GM18498 (cell line): ENCODE data around the gene WDR37.

Experiments used
- ATAC-seq: cut with Tn5 transposase; IDR thresholded peaks from one replicate; pipeline ENCODE4 v1.9.1; 2021; ENCODE audit warnings: mild to moderate bottlenecking, moderate library complexity; ENCODE audit not compliant: unreplicated experiment

WDR37 gene

DNA sequence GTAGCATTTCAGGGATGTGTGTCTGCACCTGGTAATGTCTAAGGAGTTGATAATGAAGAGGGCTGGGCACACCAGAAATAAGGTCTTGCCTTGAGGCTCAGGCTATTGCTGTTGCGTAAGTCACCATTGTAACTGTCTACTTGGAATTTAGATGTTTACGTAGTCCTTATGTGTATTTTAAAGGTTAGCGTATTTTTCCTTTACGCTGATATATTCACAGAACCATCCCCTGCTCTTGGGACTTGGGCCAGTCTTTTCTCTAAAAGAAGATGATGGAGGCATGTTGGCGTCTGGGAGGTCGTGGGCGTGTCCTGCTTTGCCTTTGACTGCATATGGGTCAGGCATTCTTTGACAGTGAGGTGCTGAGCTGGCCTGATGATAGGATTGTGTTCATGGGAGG lies 14.7 kb downstream of the WDR37 start:
- ATAC-seq = no peak

DNA sequence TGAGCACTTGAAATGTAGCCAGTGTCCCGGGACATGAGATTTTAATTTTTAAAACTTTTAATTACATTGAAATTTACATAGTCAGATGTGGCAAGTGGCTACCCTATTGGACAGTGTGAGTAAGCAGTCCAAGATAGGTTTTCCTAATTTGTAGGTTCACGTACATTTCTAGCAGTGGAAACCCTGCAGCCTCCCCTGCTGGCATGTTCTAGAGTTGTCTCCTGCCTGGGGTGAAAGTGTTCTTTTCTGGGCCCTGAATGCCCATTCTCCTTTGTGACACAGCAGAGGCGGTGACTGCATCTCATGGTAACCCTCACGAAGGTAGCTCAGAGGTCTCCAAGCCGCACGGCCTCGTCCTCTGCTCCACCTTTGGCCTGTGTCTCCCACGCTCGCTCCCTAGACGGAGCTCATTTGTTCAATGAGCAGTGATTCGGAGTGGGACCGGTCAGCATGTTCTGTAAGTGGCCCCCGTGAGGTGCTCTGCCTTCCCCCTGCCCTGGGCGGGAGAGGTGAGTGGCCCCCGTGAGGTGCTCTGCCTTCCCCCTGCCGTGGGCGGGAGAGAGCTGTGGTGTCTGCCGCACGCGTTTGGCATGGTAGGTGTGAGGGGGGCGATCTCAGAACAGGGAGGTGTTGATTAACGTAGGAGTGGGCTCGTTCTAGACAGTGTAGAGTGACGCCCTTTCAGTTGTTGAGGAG lies 18.0 kb downstream of the WDR37 start:
- no peak for ATAC-seq

DNA sequence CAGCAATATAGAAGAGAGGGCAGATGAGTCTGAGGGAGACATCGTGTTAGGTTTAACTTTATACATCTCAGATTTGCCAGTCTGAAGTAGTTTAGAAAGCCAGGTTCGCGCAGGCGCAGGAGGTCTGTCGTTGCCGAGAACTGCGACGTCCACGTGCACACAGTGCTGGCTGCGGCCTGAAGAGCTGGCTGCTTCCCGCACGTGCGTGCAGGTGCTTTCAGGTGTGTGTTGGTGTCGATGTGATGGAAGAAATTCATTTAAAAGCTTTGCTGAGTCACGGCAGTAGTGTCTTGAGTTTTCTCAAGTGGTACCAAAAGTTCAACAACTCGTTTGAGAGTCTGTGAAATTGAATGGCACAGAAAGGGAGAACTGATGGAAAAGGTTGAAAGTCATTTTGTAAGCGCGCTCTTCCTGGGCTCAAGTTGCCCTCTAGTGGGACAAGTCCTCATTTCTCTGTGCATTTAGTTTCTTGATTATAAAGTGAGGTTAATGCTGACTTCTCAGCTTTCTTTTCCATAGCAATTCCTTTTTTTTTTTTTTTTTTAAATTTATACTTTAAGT lies 18.6 kb downstream of the WDR37 start:
- no peak for ATAC-seq

DNA sequence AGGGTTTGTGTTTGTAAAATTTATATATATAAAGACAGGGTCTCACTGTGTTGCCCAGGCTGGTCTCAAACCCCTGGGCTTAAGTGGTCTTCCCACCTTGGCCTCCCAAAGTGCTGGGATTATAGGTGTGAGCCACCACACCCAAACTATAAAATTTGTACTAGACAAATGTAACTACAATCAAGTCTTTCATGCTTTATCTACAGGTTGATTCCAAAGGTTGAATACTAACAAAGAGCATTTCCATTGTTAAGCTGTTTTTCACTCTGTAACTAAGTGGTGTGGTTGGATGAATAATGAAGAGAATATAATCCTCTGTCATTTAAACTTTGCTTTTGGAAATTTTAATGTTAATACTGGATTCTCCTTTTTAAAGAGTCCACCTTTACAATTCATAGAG lies 22.5 kb downstream of the WDR37 start:
- ATAC-seq = no peak

DNA sequence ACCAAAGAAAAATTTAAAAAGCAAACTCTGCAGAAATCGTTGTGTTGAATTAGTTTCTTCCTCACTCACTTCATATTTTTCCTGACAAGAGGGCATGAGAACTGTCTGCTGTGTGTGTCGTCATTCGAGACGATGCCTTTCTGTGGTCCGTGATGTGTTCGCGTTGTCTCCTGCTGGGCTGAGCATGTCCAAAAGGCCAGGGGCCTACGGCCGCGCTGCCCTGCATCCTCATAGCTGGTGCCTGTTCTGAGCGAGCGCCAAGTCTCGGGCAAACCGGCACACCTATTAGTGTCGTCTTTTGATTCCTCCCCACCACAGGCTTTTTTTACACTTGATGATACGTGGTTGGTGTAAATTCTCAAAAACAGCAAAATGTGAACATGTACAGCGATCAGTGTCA lies 27.4 kb downstream of the WDR37 start:
- no peak for ATAC-seq

DNA sequence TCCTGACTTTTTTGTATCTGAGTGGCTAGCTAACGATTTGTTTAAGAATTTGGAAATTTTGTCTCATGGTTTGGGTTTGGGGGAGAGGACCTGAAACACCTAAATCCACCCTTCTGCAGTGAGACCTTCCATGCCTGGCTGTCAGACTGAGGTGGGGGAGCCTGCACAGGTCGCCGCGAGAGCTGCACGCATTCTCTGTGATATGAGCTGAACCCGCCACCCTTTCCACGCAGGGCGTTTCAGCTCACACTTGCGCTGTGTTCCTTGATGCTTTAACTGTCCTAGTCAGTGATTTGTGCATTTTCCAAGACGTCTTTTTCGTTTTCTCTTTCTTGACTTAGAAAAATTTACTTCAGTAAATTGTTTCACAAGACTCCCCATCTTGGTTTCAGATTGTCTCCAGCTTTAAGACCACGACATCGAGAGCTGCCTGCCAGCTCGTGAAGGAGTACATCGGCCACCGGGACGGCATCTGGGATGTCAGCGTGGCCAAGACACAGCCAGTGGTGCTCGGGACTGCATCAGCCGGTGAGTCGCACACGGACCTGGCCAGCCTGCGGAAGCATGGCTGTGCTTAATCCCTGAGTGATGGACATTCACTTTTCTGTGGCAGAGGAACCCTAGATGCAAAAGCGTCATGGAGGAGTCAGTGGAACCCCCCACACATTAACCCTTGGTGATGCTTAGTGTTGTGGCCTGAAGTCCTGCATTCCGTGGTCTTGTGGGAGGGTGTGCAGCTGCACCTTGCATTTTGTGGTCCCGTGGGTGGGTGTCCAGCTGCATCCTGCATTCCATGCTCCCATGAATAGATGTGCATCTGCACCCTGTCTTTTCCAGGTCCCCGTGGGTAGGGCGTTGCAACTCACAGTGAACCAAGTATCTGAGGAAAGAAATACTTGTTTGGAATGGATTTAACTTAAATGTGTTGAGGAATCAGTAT lies 28.1 kb downstream of the WDR37 start:
- ATAC-seq = no peak

DNA sequence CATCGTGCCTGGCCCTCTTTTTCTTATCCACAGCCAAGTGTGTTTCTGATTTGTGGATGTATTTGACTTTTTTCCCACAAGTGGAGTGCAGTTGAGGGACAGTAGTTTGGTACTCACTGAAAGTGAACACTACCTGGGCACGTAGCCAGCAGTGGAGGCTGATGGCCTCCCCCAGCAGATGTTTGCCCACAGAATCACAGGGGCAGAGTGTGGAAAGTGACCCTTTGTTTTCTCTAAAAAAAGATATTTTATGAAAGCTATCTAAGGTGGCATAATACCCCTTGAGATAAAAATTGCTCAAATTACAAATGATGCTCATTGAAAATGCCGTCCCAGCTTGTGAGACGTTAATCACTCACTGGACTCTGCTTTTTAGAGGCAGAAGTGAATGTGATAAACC lies 29.1 kb downstream of the WDR37 start:
- no peak for ATAC-seq

DNA sequence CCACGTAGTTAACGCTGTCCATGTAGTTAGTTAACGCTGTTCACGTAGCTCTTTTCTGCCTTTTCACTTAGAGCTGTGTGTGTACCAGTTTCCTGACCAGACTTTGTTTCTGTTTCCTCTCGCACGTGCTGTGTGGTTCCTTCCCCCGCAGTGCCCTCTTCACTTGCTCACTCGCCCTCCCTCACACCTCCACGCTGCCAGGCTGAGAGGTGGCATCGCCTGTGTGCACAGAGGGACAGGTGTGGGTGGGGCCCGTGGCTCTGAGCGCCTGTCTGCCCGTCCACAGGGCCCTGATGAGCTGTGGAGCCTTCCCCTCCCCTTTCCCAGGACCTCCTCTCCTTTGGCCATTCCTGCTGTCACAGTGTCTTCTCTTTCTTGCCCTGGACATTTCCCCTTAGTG lies 30.6 kb downstream of the WDR37 start:
- no peak for ATAC-seq

DNA sequence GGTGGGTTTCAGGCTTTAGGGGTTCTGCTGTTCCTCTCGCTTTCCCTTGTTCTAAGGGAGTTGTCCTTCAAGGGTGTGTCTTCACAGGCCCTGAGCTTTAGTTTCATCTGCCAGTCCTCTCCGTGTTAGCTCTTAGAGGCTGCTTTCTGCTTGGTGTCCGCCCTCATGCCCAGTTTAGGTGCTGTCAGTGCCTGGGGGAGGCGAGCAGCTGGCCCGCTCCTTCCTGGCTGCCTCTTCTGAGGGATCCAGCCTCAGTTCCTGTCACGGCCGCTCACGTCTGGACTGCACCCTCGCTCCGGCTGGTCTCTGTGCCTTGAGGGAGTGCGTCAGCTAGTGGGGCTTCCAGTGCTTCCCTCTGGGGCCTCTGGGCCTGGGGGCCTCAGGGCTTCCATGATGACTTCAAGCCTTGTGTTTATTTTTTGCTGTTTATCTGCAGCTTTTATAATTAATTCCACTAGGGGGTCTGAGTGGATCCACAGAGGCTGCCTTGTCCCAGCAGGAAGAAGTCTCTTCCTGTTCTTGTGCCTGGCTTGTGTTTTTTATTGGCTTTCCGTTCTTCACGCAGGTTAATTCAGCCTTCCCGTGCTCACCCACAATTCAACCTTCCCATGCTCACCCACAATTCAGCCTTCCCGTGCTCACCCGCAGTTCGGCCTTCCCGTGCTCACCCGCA lies 33.0 kb downstream of the WDR37 start:
- no peak for ATAC-seq

DNA sequence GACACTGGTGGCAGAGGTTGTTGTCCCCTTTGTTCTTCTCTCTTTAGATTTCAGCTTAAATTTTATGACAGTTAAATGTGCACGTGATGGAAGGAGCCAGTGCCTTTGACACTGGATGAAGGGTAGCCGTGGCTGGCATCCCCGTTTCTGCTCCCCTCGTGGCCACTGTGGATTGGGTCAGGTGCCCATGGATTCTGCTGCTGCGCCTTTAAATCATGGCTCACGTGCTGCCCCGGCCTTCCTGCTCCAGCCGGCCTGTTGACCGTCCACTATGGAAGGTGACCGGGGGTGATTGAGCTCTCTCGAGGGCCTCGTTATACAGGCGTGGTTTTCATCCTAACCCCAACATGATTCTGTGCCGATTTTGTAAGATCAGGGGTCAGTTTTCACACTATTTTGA lies 34.5 kb downstream of the WDR37 start:
- no peak for ATAC-seq

DNA sequence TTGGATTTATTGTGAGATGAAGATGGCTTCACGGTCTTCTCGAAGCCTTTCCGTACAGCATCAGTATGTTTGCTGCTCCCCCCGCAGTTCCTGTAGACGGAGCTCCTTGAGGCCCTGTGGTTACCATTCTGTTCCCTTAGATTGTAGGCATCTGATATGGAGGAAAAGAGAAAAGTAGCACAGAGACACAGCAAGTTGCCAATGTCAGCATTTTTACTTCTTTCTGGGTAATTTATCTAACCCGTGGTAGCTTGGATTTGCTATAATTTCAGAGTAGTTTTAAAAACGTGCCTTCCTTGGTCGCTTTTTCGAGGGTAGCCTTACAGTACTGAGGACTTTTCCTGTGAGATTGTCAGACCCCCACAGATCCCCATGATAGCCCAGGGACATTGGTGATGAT lies 37.5 kb downstream of the WDR37 start:
- no peak for ATAC-seq

DNA sequence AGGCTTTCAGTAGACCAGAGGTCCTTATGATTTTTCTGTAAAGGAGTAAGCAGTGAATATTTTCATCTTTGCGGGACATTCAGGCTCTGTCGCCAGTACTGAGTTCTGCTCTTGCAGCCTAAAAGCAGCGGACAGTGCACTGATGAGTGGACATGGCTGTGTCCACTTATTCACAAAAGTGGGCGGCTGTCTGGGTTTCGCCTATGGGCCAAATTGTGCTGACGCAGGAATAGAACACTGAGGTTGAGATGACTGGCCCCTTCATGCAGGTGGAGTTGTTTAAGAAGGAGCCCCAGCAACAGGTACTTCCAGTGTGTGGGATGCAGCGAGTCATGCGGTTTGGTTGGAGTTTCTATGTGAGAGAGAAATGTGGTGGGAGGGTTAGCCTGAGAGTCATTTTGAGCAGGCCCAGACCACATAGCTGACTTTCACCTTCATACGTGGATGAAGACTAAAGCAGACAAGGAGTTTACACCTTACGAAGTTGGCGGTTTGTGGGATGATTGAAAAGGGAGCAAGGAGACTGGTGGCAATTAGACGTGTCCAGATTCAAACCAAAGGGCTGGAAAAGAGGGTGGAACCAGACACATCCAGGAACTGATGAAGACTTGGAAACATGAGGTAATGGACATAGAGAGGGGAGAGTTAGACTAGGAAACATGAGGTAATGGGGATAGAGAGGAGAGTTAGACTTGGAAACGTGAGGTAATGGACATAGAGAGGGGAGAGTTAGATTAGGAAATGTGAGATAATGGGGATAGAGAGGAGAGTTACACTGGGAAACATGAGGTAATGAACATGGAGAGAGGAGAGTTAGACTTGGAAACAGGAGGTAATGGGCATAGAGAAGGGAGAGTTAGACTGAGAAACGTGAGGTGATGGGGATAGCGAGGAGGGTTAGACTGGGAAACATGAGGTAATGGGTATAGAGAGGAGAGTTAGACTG lies 38.2 kb downstream of the WDR37 start:
- no peak for ATAC-seq

DNA sequence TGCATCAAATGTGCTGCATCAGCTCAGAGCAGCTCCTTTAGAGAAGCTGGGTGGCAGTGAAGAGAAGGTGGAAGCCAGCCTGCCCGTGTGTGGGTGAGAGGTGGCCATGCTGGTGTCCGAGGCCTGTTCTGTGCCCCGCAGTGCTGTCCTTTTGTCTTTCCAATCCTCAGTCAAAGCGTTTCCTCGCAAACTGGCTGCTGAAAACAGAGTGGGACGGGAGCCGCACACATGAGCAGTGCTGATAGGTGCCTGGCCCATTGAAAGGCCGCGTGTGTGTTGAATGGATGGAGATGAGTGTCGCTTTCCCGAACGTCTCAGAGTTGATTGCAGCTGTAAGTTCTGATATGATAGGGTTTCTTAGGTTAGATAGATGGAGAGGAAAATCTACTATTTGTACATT lies 39.3 kb downstream of the WDR37 start:
- ATAC-seq = no peak

DNA sequence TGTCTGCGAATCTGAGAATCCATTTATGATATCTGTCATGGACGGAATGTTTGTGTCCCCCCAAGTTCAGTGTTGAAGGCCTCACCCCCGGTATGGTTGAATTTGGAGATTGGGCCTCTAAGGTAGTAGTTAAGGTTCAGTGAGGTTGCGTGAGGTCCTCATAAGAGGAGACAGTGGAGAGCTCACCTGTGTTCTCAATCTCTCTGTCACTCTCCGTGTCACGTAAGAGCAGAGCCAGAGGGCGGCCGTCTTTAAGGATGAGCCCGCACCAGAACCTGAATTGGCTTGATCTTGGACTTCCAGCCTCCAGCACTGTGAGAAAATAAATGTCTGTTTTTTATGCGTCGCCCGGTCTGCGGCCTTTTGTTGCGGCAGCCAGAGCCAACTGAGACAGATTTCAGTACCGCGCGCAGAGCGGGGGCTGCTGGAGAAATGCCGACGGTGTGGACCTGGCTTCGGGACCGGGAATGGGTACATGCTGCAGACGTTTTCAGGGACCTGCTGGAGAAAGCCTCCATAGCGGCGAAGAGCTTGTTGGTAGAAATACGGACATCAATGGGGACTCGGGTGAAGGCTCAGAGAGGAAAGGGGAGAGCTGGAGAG lies 40.2 kb downstream of the WDR37 start:
- ATAC-seq = no peak

DNA sequence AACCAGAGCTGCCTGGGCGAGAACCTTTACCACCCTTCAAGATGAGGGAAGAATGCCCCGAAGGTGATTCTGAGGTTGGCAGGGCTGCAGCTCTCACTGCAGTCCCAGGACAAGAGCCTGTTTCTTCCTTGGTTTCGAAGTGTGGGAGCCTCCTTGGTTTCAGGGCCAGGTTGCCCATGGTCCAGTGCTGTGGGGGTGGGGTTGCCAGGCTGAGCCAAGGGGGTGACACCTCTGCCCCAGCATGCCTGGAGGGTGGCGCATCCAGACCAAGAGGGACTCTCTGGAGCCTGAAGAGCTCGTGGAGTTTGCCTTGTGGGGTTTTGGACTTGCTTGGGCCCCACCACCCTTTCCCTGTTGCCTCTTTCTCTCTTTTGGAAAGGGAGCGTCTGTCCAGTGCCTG lies 41.3 kb downstream of the WDR37 start:
- ATAC-seq = no peak

DNA sequence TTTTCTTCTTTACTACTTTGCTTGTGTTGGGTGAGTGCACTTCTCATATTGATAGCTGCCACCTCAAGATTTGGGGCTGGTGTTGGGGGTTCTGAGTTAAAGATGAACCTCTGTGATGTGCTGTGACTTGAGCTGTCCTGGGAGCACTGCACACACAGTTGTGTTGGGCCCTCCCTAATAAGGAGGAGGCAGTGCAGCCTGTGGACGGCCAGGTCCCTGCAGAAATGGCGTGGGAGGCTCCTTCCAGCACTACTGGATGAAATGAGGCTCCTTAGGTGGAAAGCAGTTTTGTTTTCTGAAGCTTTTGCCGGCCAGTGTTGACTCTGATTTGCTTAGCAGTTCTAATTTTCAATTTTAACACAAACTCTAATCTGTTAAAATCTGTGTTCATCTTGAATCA lies 44.0 kb downstream of the WDR37 start:
- ATAC-seq = no peak

DNA sequence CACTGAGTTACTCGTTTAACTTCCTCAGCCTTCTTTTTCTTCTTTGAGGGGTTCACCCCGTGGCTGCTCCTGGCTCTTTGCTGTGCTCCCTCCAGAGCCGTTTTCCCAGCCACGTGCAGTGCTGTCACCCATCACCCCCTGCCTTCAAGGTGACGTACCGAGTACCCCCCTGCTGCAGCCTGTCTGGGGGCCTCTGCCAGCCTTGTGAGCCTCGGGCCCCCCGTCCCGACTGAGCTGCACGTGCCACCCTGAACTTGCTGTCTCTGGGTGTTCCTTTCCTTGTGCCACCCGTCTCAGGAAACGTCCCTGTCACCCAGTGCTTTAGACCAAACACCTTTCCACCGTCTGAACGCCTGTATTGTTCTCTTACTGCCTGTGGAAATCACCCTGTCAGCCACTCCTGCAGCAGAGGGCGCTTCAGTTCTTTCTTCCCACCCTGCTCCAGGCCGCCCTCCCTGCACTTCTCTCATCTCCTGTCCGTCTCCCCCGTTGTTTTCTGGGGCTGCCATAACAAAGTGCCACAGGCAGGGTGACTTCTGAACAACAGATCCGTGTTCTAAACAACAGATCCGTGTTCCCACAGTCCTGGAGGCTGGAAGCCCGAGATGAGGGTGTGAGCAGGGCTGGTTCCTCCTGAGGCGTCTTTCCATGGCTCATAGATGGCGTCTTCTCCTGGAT lies 44.6 kb downstream of the WDR37 start:
- no peak for ATAC-seq

DNA sequence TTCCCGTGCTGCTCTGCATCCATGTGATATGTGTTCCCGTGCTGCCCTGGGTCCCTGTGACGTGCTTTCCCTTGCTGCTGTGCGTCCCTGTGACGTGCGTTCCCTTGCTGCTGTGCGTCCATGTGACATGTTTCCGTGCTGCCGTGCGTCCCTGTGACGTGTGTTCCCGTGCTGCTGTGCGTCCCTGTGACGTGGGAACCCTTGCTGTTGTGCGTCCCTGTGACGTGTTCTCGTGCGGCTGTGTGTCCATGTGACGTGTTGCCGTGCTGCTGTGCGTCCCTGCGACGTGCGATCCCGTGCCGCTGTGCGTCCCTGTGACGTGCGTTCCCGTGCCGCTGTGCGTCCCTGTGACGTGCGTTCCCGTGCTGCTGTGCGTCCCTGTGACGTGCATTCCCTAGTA lies 45.8 kb downstream of the WDR37 start:
- no peak for ATAC-seq

DNA sequence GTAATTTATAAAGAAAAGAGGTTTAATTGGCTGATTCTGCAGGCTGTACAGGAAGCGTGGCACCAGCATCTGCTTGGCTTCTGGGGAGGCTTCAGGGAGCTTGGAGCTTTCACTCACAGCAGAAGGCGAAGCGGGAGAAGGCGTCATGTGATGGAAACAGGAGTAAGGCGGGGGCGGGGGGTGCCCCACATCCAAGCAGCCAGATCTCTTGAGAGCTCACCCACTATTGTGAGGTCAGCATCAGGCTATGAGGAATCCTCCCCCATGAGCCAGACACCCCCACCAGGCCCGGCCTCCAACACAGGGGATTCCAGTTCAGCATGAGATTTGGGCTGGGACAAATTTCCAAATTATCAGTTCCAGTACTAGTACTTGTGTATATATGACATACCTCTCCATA lies 46.2 kb downstream of the WDR37 start:
- ATAC-seq = no peak
